GM19372 (cell line): ENCODE data around the gene MC1R.
"Not testable (repeated sequence)": the region's sequence is repeated elsewhere in the genome, so short reads cannot be mapped to it uniquely, and the experiment has no call there.

Experiments
- ATAC-seq: cut with Tn5 transposase; IDR thresholded peaks from one replicate; pipeline ENCODE4 v1.9.1; 2021; ENCODE audit warnings: mild to moderate bottlenecking, low read depth, moderate library complexity; ENCODE audit not compliant: unreplicated experiment

MC1R gene

GRCh38 chr16:89913408-89914387, 5.0 kb upstream of the MC1R start:
- ATAC-seq = no peak

GRCh38 chr16:89914642-89915285, 3.9 kb upstream of the MC1R start:
- ATAC-seq = not testable (repeated sequence)

GRCh38 chr16:89915303-89916232, 3.1 kb upstream of the MC1R start:
- ATAC-seq = no peak

- ATAC-seq = peak; percentile 74
Observed at GRCh38 chr16:89917773-89918452, 749 bp upstream of the MC1R start.

GRCh38 chr16:89919535-89920406, 1.1 kb downstream of the MC1R start:
- ATAC-seq = no peak

GRCh38 chr16:89920723-89921122, 2.1 kb downstream of the MC1R start:
- no peak for ATAC-seq

- ATAC-seq = no peak
Observed at GRCh38 chr16:89921131-89921701, 2.6 kb downstream of the MC1R start.

- no peak for ATAC-seq
Observed at GRCh38 chr16:89921702-89922476, 3.2 kb downstream of the MC1R start.

GRCh38 chr16:89922477-89922883, 3.8 kb downstream of the MC1R start:
- ATAC-seq = no peak

GRCh38 chr16:89922884-89923639, 4.4 kb downstream of the MC1R start, which contains the start of gene TUBB3:
TUBB3 (plus strand) TSS chr16:89923342; CDS start chr16:89923402, 60 bp downstream.
- ATAC-seq = no peak

- ATAC-seq = no peak
Observed at GRCh38 chr16:89923640-89924296, 5.1 kb downstream of the MC1R start.

GRCh38 chr16:89924297-89924924, 5.7 kb downstream of the MC1R start:
- no peak for ATAC-seq

GRCh38 chr16:89924925-89925307, 6.3 kb downstream of the MC1R start:
- ATAC-seq = no peak

GRCh38 chr16:89925596-89926079, 7.0 kb downstream of the MC1R start:
- no peak for ATAC-seq

GRCh38 chr16:89931305-89931896, 12.7 kb downstream of the MC1R start:
- no peak for ATAC-seq

GRCh38 chr16:89931964-89932363, 13.3 kb downstream of the MC1R start:
- ATAC-seq = no peak
